ENCODE results near the gene WDR44. TPM values are rescaled to one million over a fixed set of nuclear protein-coding genes. Genes with fewer than 3 reads are reported as not detected.

WDR44 gene
- polyA plus RNA-seq, 1 donor = 9.5 TPM

DNA sequence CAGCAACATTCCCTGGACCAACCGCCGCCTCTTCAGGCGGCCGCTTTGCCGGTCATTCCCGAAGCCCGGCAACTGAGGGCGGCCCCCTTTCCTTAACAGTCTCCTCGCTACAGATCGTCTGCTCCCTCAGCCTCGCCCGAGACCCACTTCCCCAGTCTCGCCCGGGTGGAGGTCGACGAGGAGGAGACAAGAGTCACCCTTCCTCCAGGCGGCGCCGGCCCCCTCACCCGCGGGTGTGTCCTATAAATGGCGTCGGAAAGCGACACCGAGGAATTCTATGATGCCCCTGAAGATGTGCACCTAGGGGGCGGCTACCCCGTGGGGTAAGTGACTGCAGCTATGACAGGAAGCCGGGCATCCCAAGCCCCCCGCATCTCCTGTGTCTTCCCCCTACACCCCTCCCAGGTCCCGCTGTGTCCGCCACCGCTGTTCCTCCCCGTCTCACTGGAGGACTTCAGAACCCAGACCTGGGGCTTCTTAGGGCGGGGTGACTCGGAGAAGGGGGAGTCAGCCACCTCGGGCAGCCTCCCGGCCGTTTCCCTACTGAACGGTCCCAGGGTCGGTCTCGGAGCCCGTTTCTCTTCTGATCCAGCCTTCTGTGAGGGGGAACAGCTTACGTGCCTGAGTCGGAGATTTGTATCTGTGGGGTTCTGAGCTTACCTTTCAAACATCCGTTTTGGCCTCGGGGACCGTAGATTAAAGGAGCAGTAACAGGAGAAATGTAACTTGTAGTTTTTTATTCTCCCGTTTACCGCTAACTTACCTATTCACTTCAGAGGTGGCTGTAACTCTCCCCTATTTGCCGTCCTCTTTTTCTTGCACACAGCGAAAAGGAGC, 570 bp downstream of the WDR44 start:
- peak; percentile 18 to 64 for DNase-seq
- Histone ChIP-seq H3K36me3 (ENCODE audit: control insufficient read depth, insufficient read depth, low read length) (no peaks in the 10 kb centered on the region), H3K4me3 (ENCODE audit: low read length) (peak overlapping the region; percentile 92), H3K4me1 (ENCODE audit: control insufficient read depth, insufficient read depth, low read length) (peaks cover 4% of the 10 kb centered on the region), H3K9me3 (ENCODE audit: control insufficient read depth, low read depth, low read length) (no peaks in the 10 kb centered on the region), H3K27me3 (ENCODE audit: control insufficient read depth, insufficient read depth, low read length) (no peaks in the 10 kb centered on the region), H3K27ac (ENCODE audit: low read length) (peak overlapping the region; percentile 96)
- WGBS (ENCODE audit: insufficient coverage, low lambda C conversion rate) = no CpG with 5 or more reads among the region's 51 CpGs

DNA sequence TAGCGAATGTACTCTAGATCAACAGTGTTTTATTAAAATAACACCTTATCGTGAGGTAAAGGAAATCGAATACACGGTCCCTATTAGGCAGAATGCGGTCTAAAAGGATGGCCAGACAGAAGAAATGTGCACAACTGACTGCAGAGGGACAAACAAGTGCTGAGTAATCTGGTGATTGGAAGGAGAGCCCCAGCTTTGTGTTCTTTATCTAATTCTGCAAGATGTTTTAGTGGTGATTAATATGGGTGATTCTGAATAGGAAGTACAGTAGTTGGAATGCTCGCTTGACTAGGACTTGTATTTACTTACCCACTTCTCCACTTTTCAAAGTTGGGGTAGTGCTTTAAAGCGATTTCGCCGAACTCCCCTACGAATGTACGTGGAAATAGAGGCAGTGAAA, 1.2 kb downstream of the WDR44 start:
- Histone ChIP-seq H3K9me3 (ENCODE audit: control insufficient read depth, low read depth, low read length) (no peaks in the 10 kb centered on the region), H3K4me3 (ENCODE audit: low read length) (peak overlapping the region; percentile 92), H3K27ac (ENCODE audit: low read length) (peak overlapping the region; percentile 96), H3K27me3 (ENCODE audit: control insufficient read depth, insufficient read depth, low read length) (no peaks in the 10 kb centered on the region), H3K4me1 (ENCODE audit: control insufficient read depth, insufficient read depth, low read length) (peaks cover 4% of the 10 kb centered on the region), H3K36me3 (ENCODE audit: control insufficient read depth, insufficient read depth, low read length) (no peaks in the 10 kb centered on the region)
- DNase-seq = peak in 1 of 2 donors; percentile 20
- no CpG with 5 or more reads among the region's 11 CpGs for WGBS (ENCODE audit: insufficient coverage, low lambda C conversion rate)

DNA sequence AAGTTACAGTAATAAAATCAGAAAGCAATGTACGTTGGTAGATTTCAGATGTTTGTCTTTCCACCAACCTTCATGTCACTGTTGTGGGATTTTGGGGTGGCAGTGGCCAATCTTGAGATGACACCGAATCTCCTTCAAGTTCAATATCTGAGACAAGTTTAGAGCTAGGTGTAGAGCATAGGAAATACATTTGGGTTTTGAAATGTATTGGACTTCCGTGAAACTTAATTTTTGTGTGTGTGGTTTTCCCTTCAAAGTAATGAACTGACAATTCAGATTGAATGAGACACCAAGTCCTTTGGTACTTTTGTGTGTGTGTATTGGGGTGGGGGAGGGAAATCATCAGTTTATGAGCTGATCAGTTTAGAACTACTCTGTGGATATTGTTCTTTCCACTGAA, 1.8 kb downstream of the WDR44 start:
- DNase-seq = no peak

GRCh38 chrX:118348186-118348810, 2.4 kb downstream of the WDR44 start:
- no peaks in the 10 kb centered on the region for H3K9me3 ChIP-seq (ENCODE audit: control insufficient read depth, low read depth, low read length)
- WGBS (ENCODE audit: insufficient coverage, low lambda C conversion rate) = no CpG with 5 or more reads among the region's 2 CpGs
- H3K27ac ChIP-seq (ENCODE audit: low read length) = no peak overlapping the region

More for the DNA sequence above, 1.8 kb downstream of the WDR44 start:
- no peak overlapping the region for H3K27ac ChIP-seq (ENCODE audit: low read length)
- no peaks in the 10 kb centered on the region for H3K27me3 ChIP-seq (ENCODE audit: control insufficient read depth, insufficient read depth, low read length)
- H3K9me3 ChIP-seq (ENCODE audit: control insufficient read depth, low read depth, low read length) = no peaks in the 10 kb centered on the region
- no CpG with 5 or more reads among the region's 3 CpGs for WGBS (ENCODE audit: insufficient coverage, low lambda C conversion rate)
- H3K4me3 ChIP-seq (ENCODE audit: low read length) = peak overlapping the region; percentile 92
- no peaks in the 10 kb centered on the region for H3K36me3 ChIP-seq (ENCODE audit: control insufficient read depth, insufficient read depth, low read length)
- H3K4me1 ChIP-seq (ENCODE audit: control insufficient read depth, insufficient read depth, low read length) = peaks cover 4% of the 10 kb centered on the region

GRCh38 chrX:118349188-118349587, 3.3 kb downstream of the WDR44 start:
- Histone ChIP-seq H3K36me3 (ENCODE audit: control insufficient read depth, insufficient read depth, low read length) (no peaks in the 10 kb centered on the region), H3K27me3 (ENCODE audit: control insufficient read depth, insufficient read depth, low read length) (no peaks in the 10 kb centered on the region), H3K27ac (ENCODE audit: low read length) (no peak overlapping the region), H3K9me3 (ENCODE audit: control insufficient read depth, low read depth, low read length) (no peaks in the 10 kb centered on the region), H3K4me3 (ENCODE audit: low read length) (no peak overlapping the region), H3K4me1 (ENCODE audit: control insufficient read depth, insufficient read depth, low read length) (peaks cover 4% of the 10 kb centered on the region)
- no CpG with 5 or more reads among the region's 2 CpGs for WGBS (ENCODE audit: insufficient coverage, low lambda C conversion rate)
- no peak for DNase-seq

More at GRCh38 chrX:118348186-118348810, 2.4 kb downstream of the WDR44 start:
- Histone ChIP-seq H3K27me3 (ENCODE audit: control insufficient read depth, insufficient read depth, low read length) (no peaks in the 10 kb centered on the region), H3K36me3 (ENCODE audit: control insufficient read depth, insufficient read depth, low read length) (no peaks in the 10 kb centered on the region), H3K4me1 (ENCODE audit: control insufficient read depth, insufficient read depth, low read length) (peaks cover 4% of the 10 kb centered on the region), H3K4me3 (ENCODE audit: low read length) (no peak overlapping the region)
- no peak for DNase-seq

DNA sequence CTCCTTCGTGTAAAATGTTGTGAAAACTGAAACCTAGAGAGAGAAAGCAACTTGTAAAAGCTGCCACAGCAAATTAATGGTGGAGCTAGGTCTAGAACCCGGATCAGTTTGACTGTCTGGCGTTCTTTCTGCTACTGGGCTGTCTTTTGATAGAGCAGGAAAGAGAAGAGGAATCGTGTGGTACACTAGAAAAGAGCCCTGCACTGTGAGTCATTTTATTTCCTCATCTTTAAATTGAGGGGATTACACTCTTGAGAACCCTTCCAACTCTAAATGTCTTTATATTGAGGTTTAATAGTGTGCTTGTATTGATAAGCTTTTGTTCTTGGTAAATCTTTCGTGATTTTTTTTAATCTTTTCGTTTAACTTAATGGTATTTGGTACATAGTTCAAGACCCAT, 4.3 kb downstream of the WDR44 start:
- no peak for DNase-seq
- Histone ChIP-seq H3K4me1 (ENCODE audit: control insufficient read depth, insufficient read depth, low read length) (peaks cover 4% of the 10 kb centered on the region), H3K36me3 (ENCODE audit: control insufficient read depth, insufficient read depth, low read length) (no peaks in the 10 kb centered on the region), H3K4me3 (ENCODE audit: low read length) (no peak overlapping the region), H3K9me3 (ENCODE audit: control insufficient read depth, low read depth, low read length) (no peaks in the 10 kb centered on the region), H3K27ac (ENCODE audit: low read length) (no peak overlapping the region), H3K27me3 (ENCODE audit: control insufficient read depth, insufficient read depth, low read length) (no peaks in the 10 kb centered on the region)
- no CpG with 5 or more reads among the region's 6 CpGs for WGBS (ENCODE audit: insufficient coverage, low lambda C conversion rate)

- Histone ChIP-seq H3K4me1 (ENCODE audit: control insufficient read depth, insufficient read depth, low read length) (peaks cover 4% of the 10 kb centered on the region), H3K36me3 (ENCODE audit: control insufficient read depth, insufficient read depth, low read length) (no peaks in the 10 kb centered on the region), H3K27me3 (ENCODE audit: control insufficient read depth, insufficient read depth, low read length) (no peaks in the 10 kb centered on the region), H3K27ac (ENCODE audit: low read length) (no peak overlapping the region), H3K4me3 (ENCODE audit: low read length) (no peak overlapping the region), H3K9me3 (ENCODE audit: control insufficient read depth, low read depth, low read length) (no peaks in the 10 kb centered on the region)
- WGBS (ENCODE audit: insufficient coverage, low lambda C conversion rate) = no CpG with 5 or more reads among the region's 1 CpG
- DNase-seq = no peak
Observed at GRCh38 chrX:118350706-118351105, 4.8 kb downstream of the WDR44 start.

- no peak for DNase-seq
Observed at GRCh38 chrX:118352566-118352965, 6.7 kb downstream of the WDR44 start.

GRCh38 chrX:118353081-118353850, 7.4 kb downstream of the WDR44 start:
- DNase-seq = no peak
- no peak overlapping the region for H3K4me3 ChIP-seq (ENCODE audit: low read length)
- no peaks in the 10 kb centered on the region for H3K27me3 ChIP-seq (ENCODE audit: control insufficient read depth, insufficient read depth, low read length)
- H3K27ac ChIP-seq (ENCODE audit: low read length) = no peak overlapping the region
- H3K4me1 ChIP-seq (ENCODE audit: control insufficient read depth, insufficient read depth, low read length) = peaks cover 4% of the 10 kb centered on the region
- no peaks in the 10 kb centered on the region for H3K9me3 ChIP-seq (ENCODE audit: control insufficient read depth, low read depth, low read length)
- H3K36me3 ChIP-seq (ENCODE audit: control insufficient read depth, insufficient read depth, low read length) = no peaks in the 10 kb centered on the region
- WGBS (ENCODE audit: insufficient coverage, low lambda C conversion rate) = no CpG with 5 or more reads among the region's 4 CpGs

More at GRCh38 chrX:118352566-118352965, 6.7 kb downstream of the WDR44 start:
- no peak overlapping the region for H3K4me3 ChIP-seq (ENCODE audit: low read length)
- peaks cover 4% of the 10 kb centered on the region for H3K4me1 ChIP-seq (ENCODE audit: control insufficient read depth, insufficient read depth, low read length)
- no peaks in the 10 kb centered on the region for H3K27me3 ChIP-seq (ENCODE audit: control insufficient read depth, insufficient read depth, low read length)
- no peaks in the 10 kb centered on the region for H3K36me3 ChIP-seq (ENCODE audit: control insufficient read depth, insufficient read depth, low read length)
- no peaks in the 10 kb centered on the region for H3K9me3 ChIP-seq (ENCODE audit: control insufficient read depth, low read depth, low read length)
- H3K27ac ChIP-seq (ENCODE audit: low read length) = no peak overlapping the region

DNA sequence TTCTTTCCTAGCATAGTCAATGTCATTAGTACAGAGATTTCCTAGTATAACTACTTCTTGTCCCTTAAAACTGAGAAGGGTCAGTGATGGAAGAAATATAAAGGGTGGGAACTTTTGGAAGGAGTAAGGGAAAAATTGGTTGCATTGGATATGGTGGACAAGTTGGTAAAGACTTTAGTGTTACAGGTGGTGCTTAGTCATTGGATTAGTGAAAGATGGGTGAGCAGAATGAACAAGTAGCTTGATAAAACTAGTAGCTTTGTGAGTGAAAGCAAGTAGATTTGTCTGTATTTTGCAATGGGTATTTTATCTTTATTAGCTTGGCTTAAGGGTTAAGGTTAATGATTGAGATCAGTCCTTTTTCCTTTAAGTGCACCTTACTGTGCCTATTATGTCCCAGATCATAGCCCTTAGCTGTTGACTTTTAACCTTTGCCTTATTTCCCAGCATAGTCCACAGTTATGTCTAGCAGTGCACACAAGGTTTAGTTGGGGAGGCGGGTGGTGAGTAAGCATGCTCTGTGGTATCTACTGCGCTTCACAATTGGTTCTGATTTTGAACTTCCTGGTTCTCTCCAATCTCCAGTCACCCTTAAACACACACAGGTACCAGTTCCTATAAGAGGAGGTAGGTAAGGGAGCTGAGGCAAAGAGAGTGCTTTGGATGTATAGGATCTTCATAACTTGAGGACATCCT, 9.5 kb downstream of the WDR44 start:
- no peaks in the 10 kb centered on the region for H3K4me1 ChIP-seq (ENCODE audit: control insufficient read depth, insufficient read depth, low read length)
- no peak overlapping the region for H3K4me3 ChIP-seq (ENCODE audit: low read length)
- no peaks in the 10 kb centered on the region for H3K9me3 ChIP-seq (ENCODE audit: control insufficient read depth, low read depth, low read length)
- no peak overlapping the region for H3K27ac ChIP-seq (ENCODE audit: low read length)
- DNase-seq = peak in 1 of 2 donors; percentile 16
- no CpG with 5 or more reads among the region's 2 CpGs for WGBS (ENCODE audit: insufficient coverage, low lambda C conversion rate)
- H3K36me3 ChIP-seq (ENCODE audit: control insufficient read depth, insufficient read depth, low read length) = no peaks in the 10 kb centered on the region
- H3K27me3 ChIP-seq (ENCODE audit: control insufficient read depth, insufficient read depth, low read length) = no peaks in the 10 kb centered on the region
